Astrocyte of the cerebellum (primary cell): ENCODE measurements around the gene MSH4.
"Not testable (repeated sequence)": the region's sequence is repeated elsewhere in the genome, so short reads cannot be mapped to it uniquely, and the experiment has no call there.

Source experiments
- DNase-seq: peaks from one replicate; pipeline ENCODE4 v3.0.0-alpha.2; 2011; ENCODE audit warnings: low read depth
- H3K4me3 ChIP-seq: 2 replicates; pipeline ENCODE4 v1.5.1; 2011; ENCODE audit warnings: mild to moderate bottlenecking, low read depth, low read length, moderate library complexity
- CTCF ChIP-seq: IDR thresholded peaks from 2 replicates; pipeline ENCODE4 v1.5.1; 2012; ENCODE audit warnings: low read length, low read depth, moderate library complexity, mild to moderate bottlenecking; ENCODE audit errors: missing control alignments
- in situ Hi-C: cut with HindIII; loops from 2 replicates; pipeline ENCODE4 v1.10.0; 2017; ENCODE audit warnings: low sequenced_read_pairs

The MSH4 gene

GRCh38 chr1:75796376-75797272, at the start of gene MSH4:
Gene MSH4 (plus strand): TSS chr1:75796882. CDS start chr1:75796986, 104 bp downstream.
- no peak for DNase-seq
- in situ Hi-C loops = no loop called here
- no peak for TF ChIP-seq CTCF
- no peak within 1 kb of the TSS for H3K4me3 ChIP-seq

GRCh38 chr1:75757210-75757609, 39.5 kb upstream of the MSH4 start:
- DNase-seq, H3K4me3 ChIP-seq, in situ Hi-C loops: not testable (repeated sequence)

- H3K4me3 ChIP-seq, DNase-seq, in situ Hi-C loops: not testable (repeated sequence)
Observed at GRCh38 chr1:75758543-75758942, 38.1 kb upstream of the MSH4 start.

DNA sequence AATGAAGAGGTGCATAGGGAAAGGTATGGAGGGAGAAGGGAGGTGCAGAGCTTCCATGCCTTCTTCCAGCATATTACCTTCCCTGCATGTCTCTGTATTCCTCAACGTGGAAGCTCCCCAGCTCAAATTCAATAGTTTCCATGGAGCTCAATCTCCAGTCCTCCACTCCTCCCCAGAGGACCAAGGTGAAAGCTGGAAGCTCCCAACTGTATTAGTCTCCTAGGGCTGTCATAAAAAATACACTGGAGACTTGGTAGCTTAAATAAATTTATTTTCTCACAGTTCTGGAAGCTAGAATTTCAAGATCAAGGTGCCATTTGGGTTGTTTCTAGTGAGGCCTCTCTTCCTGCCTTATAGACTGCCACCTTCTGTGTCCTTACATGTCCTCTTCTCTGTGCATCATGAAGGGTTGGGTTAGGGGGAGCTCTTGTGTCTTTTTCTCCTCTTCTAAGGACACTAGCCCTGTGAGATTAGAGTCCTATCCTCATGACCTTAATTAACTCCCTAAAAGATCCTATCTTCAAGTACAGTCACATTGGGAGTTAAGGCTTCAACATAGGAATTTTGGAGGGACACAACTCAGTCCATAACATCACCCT, 32.5 kb upstream of the MSH4 start:
- in situ Hi-C loops = no loop called here
- DNase-seq = no peak
- H3K4me3 ChIP-seq = no peak overlapping the region
- TF ChIP-seq CTCF = no peak

- in situ Hi-C loops = no loop called here
- peak; percentile 60 for DNase-seq
- H3K4me3 ChIP-seq = no peak overlapping the region
- no peak for TF ChIP-seq CTCF
Observed at GRCh38 chr1:75765697-75766355, 30.9 kb upstream of the MSH4 start.

DNA sequence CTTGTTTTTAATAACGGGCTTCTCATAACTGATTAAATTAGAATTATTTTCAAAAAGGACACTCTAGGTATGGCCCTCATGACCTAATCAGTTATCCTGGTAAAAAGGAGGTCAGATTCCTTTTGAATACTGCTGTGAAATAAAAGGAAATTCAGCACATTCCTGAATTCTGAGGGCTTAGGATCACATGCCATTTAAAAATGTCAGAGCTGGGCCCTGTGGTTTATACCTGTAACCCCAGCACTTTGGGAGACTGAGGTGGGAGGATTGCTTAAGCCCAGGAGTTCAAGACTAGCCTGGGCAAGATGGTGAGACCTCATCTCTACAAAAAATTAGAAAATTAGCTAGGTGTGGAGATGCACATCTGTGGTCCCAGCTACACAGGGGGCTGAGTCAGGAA, 28.7 kb upstream of the MSH4 start:
- TF ChIP-seq CTCF = no peak
- no peak for DNase-seq
- no peak overlapping the region for H3K4me3 ChIP-seq
- in situ Hi-C loops = no loop called here

GRCh38 chr1:75770761-75771160, 25.9 kb upstream of the MSH4 start:
- DNase-seq = no peak
- H3K4me3 ChIP-seq = no peak overlapping the region
- no peak for TF ChIP-seq CTCF
- in situ Hi-C loops = no loop called here
